Epithelial cell of esophagus (primary cell): ENCODE data around the gene PCDHGB4.
"Not testable (repeated sequence)": the region's sequence is repeated elsewhere in the genome, so short reads cannot be mapped to it uniquely, and the experiment has no call there.

Experiments used
- DNase-seq: peaks from one replicate; pipeline ENCODE4 v3.0.0; 2010; ENCODE audit warnings: low read depth
- H3K4me3 ChIP-seq: 2 replicates; pipeline ENCODE4 v1.5.1; 2011; ENCODE audit warnings: mild to moderate bottlenecking, low read length, control low read depth
- TF ChIP-seq, protein P1 (sequence below): IDR thresholded peaks from 2 replicates; pipeline ENCODE4 v1.5.1; 2011; ENCODE audit warnings: low read depth, mild to moderate bottlenecking, low read length, control low read depth, inconsistent platforms; ENCODE audit not compliant: insufficient read depth; ENCODE audit errors: missing control alignments

PCDHGB4 gene

DNA sequence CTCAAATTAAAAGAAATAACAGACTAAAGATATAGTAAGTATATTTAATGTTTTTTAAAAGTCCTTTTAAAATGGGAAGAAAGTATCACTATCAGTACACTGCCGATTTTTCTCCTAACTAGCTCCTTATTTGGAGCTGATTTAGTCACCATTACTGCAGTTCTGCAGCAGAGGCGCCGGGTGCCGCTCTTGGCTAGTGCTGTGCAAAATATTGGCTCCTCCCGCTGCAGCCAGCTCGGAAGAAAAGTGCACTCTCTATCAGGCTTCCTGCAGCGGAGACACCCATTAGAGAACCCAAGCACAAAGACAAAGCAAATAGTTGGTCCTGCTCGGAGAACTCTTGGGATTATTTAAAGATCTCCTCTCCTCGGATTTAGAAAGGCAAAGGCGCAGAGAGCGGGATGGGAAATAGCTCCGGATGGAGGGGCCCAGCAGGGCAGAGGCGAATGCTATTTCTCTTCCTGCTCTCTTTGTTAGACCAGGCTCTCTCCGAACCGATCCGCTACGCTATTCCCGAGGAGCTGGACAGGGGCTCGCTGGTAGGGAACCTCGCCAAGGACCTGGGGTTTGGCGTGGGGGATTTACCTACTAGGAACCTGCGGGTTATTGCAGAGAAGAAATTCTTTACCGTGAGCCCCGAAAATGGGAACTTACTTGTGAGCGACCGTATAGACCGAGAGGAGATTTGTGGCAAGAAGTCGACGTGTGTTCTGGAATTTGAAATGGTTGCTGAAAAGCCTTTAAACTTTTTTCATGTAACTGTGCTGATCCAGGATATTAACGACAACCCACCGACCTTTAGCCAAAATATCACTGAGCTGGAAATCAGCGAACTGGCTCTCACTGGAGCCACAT, 17.3 kb upstream of the PCDHGB4 start, which contains the start of gene PCDHGB3:
Gene PCDHGB3, plus strand, starts transcription at position 249 of the 855 bp plus-strand sequence. Its CDS starts 153 bp downstream, at position 402.
- H3K4me3 ChIP-seq, result peak within 1 kb of the TSS; percentile 30
- TF ChIP-seq, protein P1, sequence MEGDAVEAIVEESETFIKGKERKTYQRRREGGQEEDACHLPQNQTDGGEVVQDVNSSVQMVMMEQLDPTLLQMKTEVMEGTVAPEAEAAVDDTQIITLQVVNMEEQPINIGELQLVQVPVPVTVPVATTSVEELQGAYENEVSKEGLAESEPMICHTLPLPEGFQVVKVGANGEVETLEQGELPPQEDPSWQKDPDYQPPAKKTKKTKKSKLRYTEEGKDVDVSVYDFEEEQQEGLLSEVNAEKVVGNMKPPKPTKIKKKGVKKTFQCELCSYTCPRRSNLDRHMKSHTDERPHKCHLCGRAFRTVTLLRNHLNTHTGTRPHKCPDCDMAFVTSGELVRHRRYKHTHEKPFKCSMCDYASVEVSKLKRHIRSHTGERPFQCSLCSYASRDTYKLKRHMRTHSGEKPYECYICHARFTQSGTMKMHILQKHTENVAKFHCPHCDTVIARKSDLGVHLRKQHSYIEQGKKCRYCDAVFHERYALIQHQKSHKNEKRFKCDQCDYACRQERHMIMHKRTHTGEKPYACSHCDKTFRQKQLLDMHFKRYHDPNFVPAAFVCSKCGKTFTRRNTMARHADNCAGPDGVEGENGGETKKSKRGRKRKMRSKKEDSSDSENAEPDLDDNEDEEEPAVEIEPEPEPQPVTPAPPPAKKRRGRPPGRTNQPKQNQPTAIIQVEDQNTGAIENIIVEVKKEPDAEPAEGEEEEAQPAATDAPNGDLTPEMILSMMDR, result peak; percentile 47
- DNase-seq, result peak; percentile 34

DNA sequence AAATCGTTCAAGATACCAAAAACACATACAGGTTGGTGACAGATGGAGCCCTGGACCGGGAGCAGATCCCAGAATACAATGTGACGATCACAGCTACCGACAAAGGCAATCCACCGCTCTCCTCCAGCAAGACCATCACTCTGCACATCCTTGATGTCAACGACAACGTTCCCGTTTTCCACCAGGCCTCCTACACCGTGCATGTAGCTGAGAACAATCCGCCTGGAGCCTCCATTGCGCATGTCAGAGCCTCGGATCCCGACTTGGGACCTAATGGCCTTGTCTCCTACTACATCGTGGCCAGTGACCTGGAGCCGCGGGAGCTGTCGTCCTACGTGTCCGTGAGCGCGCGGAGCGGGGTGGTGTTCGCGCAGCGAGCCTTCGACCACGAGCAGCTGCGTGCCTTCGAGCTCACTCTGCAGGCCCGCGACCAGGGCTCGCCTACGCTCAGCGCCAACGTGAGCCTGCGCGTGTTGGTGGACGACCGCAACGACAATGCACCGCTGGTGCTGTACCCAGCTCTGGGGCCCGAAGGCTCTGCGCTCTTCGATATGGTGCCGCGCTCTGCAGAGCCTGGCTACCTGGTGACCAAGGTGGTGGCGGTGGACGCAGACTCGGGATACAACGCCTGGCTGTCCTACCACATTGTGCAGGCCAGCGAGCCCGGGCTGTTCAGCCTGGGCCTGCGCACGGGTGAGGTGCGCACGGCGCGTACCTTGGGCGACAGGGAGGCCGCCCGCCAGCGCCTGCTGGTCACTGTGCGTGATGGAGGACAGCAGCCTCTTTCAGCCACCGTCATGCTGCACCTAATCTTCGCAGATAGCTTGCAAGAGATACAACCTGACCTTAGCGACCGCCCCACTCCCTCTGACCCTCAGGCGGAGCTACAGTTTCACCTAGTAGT, 15.7 kb upstream of the PCDHGB4 start:
- TF ChIP-seq, protein P1, result no peak
- no peak overlapping the region for H3K4me3 ChIP-seq
- no peak for DNase-seq

DNA sequence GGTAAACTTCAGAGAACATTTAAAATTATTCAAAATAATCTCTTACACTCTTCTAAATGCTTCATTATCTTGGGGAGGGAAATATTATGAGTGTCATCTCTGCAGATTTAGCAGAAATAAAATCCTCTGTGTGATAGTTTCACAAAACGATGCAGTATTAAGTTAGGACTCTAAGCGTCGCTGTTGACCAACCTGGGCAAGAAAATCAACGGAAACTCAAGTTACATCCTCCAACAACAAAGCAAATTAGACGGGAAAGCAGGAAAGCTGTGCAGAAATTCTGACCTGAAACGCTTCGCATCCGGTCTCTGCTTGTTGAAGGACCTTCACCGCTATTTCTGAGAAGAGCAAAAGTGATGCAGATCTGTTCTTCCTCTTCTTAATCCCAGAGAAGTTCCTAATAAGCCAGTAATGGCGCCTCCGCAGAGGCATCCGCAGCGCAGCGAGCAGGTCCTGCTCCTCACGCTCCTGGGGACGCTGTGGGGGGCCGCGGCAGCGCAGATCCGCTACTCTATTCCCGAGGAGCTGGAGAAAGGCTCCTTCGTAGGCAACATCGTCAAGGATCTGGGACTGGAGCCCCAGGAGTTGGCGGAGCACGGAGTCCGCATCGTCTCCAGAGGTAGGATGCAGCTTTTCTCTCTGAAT, 13.7 kb upstream of the PCDHGB4 start, which contains the start of gene PCDHGA6:
Gene PCDHGA6, plus strand, starts transcription at position 219 of the 645 bp plus-strand sequence. Its CDS starts 193 bp downstream, at position 412.
- peak; percentile 27 for DNase-seq
- TF ChIP-seq, protein P1, result peak; percentile 46
- H3K4me3 ChIP-seq, result peak within 1 kb of the TSS; percentile 21

DNA sequence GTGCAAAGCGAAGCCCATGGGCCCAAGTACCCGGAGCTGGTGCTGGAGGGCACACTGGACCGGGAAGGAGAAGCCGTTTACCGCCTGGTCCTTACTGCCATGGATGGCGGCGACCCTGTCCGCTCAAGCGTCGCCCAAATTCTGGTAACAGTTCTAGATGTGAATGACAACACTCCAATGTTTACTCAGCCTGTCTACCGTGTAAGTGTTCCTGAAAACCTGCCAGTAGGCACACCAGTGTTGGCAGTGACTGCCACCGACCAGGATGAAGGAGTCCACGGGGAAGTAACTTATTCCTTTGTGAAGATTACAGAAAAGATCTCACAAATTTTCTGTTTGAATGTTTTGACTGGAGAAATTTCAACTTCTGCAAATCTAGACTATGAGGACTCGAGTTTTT, 12.9 kb upstream of the PCDHGB4 start:
- TF ChIP-seq, protein P1, result no peak
- DNase-seq, result no peak
- no peak overlapping the region for H3K4me3 ChIP-seq

DNA sequence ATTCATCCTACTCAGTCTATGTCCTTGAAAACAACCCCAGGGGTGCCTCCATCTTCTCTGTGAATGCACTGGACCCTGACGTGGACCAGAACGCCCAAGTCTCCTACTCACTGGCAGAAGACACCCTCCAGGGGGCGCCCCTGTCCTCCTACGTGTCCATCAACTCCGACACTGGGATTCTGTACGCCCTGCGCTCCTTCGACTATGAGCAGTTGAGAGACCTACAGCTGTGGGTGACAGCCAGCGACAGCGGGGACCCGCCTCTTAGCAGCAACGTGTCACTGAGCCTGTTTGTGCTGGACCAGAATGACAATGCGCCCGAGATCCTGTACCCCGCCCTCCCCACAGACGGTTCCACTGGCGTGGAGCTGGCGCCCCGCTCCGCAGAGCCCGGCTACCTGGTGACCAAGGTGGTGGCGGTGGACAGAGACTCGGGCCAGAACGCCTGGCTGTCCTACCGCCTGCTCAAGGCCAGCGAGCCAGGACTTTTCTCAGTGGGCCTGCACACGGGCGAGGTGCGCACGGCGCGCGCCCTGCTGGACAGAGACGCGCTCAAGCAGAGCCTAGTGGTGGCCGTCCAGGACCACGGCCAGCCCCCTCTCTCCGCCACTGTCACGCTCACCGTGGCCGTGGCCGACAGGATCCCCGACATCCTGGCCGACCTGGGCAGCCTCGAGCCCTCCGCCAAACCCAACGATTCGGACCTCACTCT, 11.9 kb upstream of the PCDHGB4 start:
- H3K4me3 ChIP-seq, DNase-seq: not testable (repeated sequence)

DNA sequence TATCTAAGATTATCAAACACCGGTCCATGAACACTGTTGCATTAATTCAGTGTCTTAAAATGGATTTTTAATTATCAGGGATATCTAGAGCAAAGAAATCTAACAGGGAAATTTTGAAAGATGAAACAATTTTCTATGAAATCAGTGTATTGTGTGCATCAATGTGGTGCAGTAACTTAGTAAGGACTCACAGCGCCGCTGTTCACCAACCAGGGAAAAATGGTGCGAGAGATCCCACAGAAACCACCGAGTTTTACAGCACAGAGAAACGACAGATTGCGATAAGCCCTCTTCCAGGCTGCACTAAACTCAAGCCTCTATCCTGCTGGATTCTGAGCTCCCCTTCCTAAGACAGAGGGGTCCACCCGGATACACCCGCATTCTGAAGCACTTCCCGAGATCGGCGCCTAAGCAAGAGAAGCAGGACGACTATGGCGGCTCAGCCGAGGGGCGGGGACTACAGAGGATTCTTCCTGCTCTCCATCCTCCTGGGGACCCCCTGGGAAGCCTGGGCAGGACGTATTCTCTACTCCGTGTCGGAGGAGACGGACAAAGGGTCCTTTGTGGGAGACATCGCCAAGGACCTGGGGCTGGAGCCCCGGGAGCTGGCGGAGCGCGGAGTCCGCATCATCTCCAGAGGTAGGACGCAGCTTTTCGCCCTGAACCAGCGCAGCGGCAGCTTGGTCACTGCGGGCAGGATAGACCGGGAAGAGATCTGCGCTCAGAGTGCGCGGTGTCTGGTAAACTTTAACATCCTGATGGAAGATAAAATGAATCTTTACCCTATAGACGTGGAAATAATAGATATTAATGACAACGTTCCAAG, 4.8 kb upstream of the PCDHGB4 start, which contains the start of gene PCDHGA7:
Gene PCDHGA7, plus strand, starts transcription at position 274 of the 826 bp plus-strand sequence. Its CDS starts 158 bp downstream, at position 432.
- TF ChIP-seq, protein P1, result peak; percentile 45
- peak within 1 kb of the TSS; percentile 42 for H3K4me3 ChIP-seq
- DNase-seq, result peak; percentile 21
